KOPT-K1 (cell line): Measurements from ENCODE around the gene TSPAN18.

Experiments used
- H3K27ac ChIP-seq: fragments of 200-600 bp; sonication (generic); 2 replicates; pipeline ENCODE4 v1.5.1; 2016; ENCODE audit warnings: antibody characterized with exemption, mild to moderate bottlenecking, low read depth, low read length; ENCODE audit not compliant: poor library complexity, severe bottlenecking
- H3K36me3 ChIP-seq: fragments of 200-600 bp; sonication (generic); 2 replicates; pipeline ENCODE4 v1.5.1; 2017; ENCODE audit warnings: antibody characterized with exemption, mild to moderate bottlenecking, low read length, moderate library complexity; ENCODE audit not compliant: insufficient read depth
- H3K9me3 ChIP-seq: fragments of 200-600 bp; sonication (generic); 2 replicates; pipeline ENCODE4 v1.5.1; 2017; ENCODE audit warnings: antibody characterized with exemption, low read length, mild to moderate bottlenecking; ENCODE audit not compliant: insufficient read depth, poor library complexity, severe bottlenecking

Gene TSPAN18

DNA sequence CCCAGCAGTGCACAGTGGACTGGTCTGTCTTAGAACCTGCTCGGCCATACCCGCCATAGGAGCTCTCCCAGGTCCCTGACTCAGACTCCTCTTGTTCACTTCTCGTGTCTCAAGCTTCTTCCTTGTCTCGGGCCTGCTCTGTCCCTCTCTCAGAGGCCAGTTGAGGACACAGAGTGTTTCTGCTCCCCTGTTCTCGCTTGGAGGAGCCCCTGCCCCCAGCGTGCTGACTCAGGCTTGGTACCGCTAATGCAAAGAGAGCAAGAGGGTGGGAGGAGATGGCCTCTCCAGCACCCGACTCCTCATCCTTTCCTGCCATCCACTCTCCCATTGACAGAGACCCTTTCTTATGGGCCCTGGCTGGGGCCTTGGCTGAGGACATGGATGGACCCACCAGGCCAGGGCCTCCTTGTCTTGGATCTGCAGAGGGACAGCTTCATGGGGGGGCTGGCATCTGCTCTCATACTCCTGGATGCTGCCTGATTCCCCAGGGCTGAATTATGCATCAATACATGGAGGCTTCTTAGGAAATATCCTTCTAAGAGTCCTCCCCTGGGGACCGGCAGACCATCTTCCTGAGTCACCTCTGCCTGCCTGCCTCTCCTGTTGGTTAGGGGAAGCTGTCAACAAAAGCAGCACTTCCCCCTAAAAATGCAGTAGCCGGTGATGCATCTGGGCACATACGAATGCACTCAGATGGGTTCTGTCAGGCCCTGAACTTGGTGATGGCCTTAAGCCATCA lies 15.9 kb downstream of the TSPAN18 start:
- Histone ChIP-seq H3K36me3 (no peaks in the 10 kb centered on the region), H3K9me3 (no peaks in the 10 kb centered on the region), H3K27ac (no peak overlapping the region)

GRCh38 chr11:44743326-44743725 lies 16.6 kb downstream of the TSPAN18 start:
- H3K9me3 ChIP-seq, result no peaks in the 10 kb centered on the region
- no peaks in the 10 kb centered on the region for H3K36me3 ChIP-seq
- no peak overlapping the region for H3K27ac ChIP-seq

GRCh38 chr11:44743959-44744557 lies 17.3 kb downstream of the TSPAN18 start:
- Histone ChIP-seq H3K9me3 (no peaks in the 10 kb centered on the region), H3K27ac (no peak overlapping the region), H3K36me3 (no peaks in the 10 kb centered on the region)

GRCh38 chr11:44746894-44747293 lies 20.1 kb downstream of the TSPAN18 start:
- no peaks in the 10 kb centered on the region for H3K9me3 ChIP-seq
- no peak overlapping the region for H3K27ac ChIP-seq
- H3K36me3 ChIP-seq, result no peaks in the 10 kb centered on the region

DNA sequence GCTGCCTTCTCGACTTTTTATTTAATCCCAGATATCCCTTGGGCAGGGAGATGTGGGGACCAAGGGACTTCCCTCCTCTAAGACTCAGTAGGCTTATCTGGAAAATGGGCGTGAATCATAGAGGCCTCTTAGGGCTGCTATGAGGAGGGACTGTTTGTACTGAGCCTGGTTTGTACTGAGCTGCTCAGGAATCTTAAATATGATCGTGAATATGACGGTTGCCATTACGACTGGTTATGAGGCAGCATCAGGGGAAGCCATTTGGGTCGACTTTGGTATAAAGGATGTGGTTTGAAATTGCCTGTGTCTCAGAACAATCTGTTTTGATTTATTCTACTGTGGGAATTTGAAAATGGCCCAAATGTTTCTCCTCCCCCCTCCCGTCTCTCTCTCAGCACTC lies 20.6 kb downstream of the TSPAN18 start:
- H3K9me3 ChIP-seq, result no peaks in the 10 kb centered on the region
- H3K36me3 ChIP-seq, result no peaks in the 10 kb centered on the region
- no peak overlapping the region for H3K27ac ChIP-seq

- Histone ChIP-seq H3K9me3 (no peaks in the 10 kb centered on the region), H3K36me3 (no peaks in the 10 kb centered on the region), H3K27ac (no peak overlapping the region)
These were observed 21.1 kb downstream of the TSPAN18 start for GRCh38 chr11:44747836-44748235.

GRCh38 chr11:44748606-44749005 lies 21.8 kb downstream of the TSPAN18 start:
- Histone ChIP-seq H3K27ac (no peak overlapping the region), H3K36me3 (no peaks in the 10 kb centered on the region)

DNA sequence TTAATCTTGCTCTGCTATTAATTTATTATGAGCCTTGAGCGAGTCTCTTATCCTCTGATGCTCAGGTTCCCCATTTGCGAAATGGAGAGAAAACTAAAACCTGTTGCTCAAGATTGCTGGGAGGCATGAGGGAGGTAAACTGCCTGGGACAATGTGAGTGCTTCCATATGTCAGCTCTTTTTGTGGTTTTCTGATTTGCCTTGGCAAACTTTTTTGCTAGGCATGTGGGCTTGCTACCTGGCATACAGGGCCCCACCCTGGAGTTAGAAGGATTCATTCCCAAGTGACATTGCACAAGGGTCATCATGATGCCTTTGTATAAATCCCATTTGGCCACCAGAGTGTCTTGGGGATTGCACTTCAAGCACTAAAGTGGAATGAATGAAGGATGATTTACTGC lies 22.4 kb downstream of the TSPAN18 start:
- H3K36me3 ChIP-seq, result no peaks in the 10 kb centered on the region
- H3K27ac ChIP-seq, result no peak overlapping the region
- H3K9me3 ChIP-seq, result no peaks in the 10 kb centered on the region

More at GRCh38 chr11:44748606-44749005, 21.8 kb downstream of the TSPAN18 start:
- no peaks in the 10 kb centered on the region for H3K9me3 ChIP-seq

DNA sequence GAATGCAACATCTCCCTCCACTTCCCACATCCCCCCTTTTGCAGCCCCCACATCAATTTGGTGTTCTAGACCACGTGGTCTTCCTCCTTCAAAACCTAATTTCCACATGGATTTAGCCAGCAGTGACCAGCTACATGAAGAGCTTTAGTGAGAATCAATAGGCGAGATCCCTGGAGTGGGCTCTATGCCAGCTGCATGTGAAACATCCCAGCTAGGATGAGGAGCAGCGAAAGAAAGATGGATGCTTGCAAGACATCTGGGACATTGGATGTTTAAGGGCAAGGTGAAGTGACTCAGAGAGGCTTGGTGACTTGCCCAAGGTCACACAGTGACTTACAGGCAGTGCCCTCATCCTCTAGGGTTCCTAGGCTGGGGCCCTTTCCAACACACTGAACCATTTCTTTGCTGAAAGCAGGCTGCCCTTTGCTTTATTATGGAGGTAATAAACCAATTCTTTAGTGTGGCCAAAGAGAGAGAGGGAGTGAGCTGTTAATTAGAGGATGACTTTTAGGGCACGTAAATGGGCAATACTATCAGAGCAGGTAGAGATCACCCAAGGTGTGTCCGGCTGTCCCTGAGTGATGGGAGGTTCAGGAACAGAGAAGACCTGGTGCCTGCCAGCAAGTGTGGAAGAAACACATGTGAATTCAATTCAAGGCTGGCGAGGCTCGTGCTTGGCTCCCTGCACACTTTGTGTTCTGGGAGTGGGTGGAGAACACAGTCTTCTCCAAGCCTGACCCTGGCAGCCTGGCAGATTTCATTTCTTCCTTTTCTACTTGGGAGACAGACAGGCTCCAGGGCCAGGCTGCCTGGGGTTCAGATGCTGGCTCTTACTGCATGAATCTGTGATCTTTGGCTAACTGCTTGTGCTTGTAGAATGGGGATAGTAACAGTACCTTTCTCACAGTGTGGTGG lies 24.0 kb downstream of the TSPAN18 start:
- H3K9me3 ChIP-seq, result no peaks in the 10 kb centered on the region
- H3K36me3 ChIP-seq, result no peaks in the 10 kb centered on the region
- no peak overlapping the region for H3K27ac ChIP-seq

DNA sequence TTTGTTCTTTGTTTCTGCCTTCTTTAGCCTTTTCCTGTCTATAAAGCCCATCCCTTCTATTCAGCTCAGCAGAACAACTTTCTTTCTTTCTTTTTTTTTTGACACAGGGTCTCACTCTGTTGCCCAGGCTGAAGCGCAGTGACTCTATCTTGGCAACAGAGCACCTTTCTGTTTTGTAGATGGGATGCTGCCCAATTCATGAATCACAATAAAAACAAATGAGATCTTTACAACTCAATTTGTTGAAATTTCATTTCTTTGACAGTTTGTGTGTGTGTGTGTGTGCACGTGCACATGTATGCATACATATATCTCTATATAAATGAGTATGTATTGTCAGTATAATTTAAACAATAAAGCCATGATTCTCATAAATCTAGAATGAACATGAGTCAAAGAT lies 25.5 kb downstream of the TSPAN18 start:
- H3K9me3 ChIP-seq, result peaks cover under 1% of the 10 kb centered on the region
- no peaks in the 10 kb centered on the region for H3K36me3 ChIP-seq
- H3K27ac ChIP-seq, result no peak overlapping the region

DNA sequence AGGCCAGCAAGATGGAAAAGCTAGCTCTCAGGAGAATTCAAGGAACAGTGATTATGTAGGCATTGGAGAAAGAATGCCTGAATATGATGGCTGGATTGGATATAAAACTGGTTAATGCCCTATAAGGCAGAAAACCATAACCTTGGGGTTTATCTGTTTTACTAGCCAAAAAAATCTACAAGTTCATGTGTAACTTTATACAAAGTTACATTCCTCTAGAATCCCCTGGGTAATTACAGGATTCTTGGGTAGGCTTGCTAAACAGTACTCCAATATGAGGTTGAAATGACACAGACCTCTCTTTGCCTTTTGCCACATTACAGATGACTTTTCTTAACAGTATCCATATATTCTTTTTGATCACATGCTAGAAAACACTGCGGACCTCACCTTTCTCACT lies 26.0 kb downstream of the TSPAN18 start:
- Histone ChIP-seq H3K27ac (no peak overlapping the region), H3K36me3 (no peaks in the 10 kb centered on the region), H3K9me3 (peaks cover 5% of the 10 kb centered on the region)

DNA sequence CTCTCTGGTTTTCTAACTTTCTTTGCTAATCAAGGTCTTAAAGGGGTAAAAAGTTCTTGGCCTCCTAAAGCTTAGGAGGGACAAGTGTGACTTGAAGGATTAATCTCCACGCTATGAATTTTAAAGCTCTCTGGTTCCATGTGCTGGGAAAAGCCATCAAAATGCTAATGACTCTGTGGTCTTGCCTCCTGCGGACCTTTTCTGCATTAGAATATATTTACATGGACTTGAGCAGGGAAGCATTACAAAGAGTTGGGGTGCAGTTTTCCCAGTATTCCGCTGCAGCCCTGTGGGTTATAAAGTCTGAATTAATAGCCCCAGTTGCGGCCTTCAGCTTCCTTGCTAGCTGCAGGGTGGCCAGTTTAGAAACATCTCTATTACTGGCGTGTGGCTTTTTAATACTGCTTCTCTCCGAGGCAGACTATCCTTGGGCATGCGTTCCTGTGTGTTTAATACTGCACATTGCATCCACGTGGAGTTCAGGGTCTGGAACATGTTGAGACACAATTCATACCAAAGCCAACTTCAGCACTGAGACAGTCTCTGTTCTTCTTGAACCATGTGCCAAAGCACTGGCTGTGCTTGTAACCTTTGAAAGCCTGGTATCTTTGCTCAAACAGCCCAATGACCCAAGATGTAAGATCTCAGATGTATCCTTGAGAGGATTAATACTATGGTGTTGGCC lies 27.3 kb downstream of the TSPAN18 start:
- Histone ChIP-seq H3K27ac (no peak overlapping the region), H3K36me3 (no peaks in the 10 kb centered on the region), H3K9me3 (peaks cover 18% of the 10 kb centered on the region)

DNA sequence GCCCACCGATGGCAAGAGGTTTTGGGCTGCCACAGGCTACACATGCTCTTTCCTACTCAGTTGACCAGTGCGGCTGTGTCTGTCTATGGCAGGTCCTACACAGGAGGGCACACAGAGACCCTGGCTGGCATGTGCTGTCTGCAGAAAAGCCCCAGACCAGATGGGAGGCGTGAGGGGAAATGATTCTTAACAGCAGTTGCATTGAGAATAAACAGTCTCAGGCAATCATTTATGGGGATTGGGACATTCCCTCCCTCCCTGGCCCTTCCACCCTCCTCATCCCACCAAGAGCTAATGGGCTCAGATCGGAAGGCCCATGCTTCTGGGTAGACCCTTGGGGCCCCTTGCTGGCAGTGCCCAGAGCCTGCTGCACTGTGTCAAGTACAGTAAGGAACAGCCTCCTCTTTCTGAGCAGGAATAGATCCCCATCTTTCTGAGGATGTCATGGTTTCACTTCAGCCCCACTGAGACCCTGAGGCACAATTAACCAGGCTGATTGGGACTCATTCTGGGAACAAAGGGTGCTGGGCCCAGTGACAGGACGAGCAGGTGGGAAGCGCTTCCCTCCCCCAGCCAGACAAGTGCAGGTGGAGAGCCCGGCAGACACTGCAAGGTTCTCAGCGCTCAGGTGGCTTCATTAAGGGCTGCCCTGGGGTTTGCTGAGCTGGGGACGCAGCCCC lies 28.3 kb downstream of the TSPAN18 start:
- H3K27ac ChIP-seq, result no peak overlapping the region
- H3K9me3 ChIP-seq, result peaks cover 20% of the 10 kb centered on the region
- H3K36me3 ChIP-seq, result no peaks in the 10 kb centered on the region
